Kidney epithelial cell (primary cell): ENCODE results near the gene EFNA1. TPM values are rescaled to one million over a fixed set of nuclear protein-coding genes. Genes with fewer than 3 reads are reported as not detected.
"Not testable (repeated sequence)": the region's sequence is repeated elsewhere in the genome, so short reads cannot be mapped to it uniquely, and the experiment has no call there.

Experiments used
- DNase-seq: peaks from one replicate; pipeline ENCODE4 v3.0.0-alpha.2; 2010; ENCODE audit warnings: low read depth
- H3K27me3 ChIP-seq: 2 replicates; pipeline ENCODE4 v1.6.0; 2011; ENCODE audit warnings: low read length; ENCODE audit not compliant: control insufficient read depth, insufficient read depth
- H3K36me3 ChIP-seq: 2 replicates; pipeline ENCODE4 v1.5.1; 2011; ENCODE audit warnings: low read length; ENCODE audit not compliant: control insufficient read depth, insufficient read depth
- H3K4me3 ChIP-seq: 2 replicates; pipeline ENCODE4 v1.5.1; 2011; ENCODE audit warnings: low read depth, mild to moderate bottlenecking, control low read depth, low read length
- total RNA-seq: library from RNA; depleted of rRNA; stranded (reverse); fragments of >200 nt; gene quantifications from 2 replicates; pipeline ENCODE4 v1.2.3, GENCODE V29; 2015
- TF ChIP-seq, protein P1 (sequence below): IDR thresholded peaks from 2 replicates; pipeline ENCODE4 v1.5.1; 2011; ENCODE audit warnings: mild to moderate bottlenecking, moderate library complexity, low read length, control low read depth, inconsistent platforms; ENCODE audit not compliant: insufficient read depth, poor library complexity, severe bottlenecking

Gene EFNA1
- total RNA-seq, 1 donor from 2014 or later, result 126 TPM

DNA sequence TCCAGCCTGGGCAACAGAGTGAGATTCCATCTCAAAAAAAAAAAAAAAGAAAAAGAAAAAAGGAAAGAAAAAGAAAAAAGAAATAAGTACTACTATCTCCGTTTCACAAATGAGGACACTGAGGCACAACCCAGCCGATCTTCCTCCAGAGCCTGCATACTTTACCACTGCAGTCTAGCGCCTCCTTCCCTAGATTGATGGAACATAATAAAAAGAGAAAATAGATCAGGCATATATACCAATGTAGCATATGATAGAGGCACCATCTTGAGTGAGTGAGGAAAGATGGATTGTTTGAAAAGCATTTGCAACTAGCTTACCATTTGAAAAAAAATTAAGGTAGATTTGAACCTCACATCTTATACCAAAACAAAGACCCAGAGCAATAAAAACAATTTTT, 17.8 kb downstream of the EFNA1 start:
- TF ChIP-seq, protein P1, sequence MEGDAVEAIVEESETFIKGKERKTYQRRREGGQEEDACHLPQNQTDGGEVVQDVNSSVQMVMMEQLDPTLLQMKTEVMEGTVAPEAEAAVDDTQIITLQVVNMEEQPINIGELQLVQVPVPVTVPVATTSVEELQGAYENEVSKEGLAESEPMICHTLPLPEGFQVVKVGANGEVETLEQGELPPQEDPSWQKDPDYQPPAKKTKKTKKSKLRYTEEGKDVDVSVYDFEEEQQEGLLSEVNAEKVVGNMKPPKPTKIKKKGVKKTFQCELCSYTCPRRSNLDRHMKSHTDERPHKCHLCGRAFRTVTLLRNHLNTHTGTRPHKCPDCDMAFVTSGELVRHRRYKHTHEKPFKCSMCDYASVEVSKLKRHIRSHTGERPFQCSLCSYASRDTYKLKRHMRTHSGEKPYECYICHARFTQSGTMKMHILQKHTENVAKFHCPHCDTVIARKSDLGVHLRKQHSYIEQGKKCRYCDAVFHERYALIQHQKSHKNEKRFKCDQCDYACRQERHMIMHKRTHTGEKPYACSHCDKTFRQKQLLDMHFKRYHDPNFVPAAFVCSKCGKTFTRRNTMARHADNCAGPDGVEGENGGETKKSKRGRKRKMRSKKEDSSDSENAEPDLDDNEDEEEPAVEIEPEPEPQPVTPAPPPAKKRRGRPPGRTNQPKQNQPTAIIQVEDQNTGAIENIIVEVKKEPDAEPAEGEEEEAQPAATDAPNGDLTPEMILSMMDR, result no peak

DNA sequence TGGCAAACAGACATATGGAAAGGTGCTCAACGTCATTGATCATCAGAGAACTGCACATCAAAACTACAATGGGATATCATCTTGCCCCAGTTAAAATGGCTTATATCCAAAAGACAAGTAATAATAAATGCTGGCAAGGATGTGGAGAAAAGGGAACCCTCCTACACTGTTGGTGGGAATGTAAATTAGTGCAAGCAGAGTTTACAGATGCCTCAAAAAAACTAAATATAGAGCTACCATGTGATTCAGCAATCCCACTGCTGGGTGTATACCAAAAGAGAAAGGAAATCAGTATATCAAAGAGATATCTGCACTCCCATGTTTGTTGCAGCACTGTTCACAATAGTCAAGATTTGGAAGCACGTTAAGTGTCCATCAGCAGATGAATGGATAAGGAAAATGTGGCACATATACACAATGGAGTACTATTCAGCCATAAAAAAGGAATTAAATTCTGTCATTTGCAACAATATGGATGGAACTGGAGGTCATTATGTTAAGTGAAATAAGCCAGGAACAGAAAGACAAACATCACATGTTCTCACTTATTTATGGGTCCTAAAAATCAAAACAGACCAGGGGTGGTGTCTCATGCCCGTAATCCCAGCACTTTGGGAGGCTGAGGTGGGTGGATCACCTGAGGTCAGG, 28.4 kb downstream of the EFNA1 start:
- H3K36me3 ChIP-seq, H3K27me3 ChIP-seq, DNase-seq, H3K4me3 ChIP-seq: not testable (repeated sequence)

More for the DNA sequence above, 17.8 kb downstream of the EFNA1 start:
- no peaks in the 10 kb centered on the region for H3K27me3 ChIP-seq
- H3K36me3 ChIP-seq, result no peaks in the 10 kb centered on the region
- H3K4me3 ChIP-seq, result no peak overlapping the region
- DNase-seq, result no peak

DNA sequence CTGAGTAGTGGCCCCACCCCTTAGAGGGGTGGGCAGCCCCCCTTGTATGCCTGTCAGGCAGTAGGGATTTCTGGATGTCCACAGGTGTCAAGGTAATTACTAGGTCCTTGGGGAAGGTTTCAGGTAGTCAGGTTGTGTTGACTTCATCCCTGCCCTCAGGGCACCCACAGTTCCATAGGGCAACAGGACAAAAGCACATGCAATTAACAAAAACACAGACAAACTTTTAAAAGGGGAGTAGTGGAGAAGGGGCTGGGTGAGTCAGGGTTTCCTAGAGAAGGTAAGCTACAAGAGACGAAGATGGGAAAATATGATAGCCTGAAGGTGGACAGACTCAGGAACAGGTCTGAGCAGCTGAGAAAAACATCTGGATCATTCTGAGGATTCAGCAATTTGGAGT, 31.3 kb downstream of the EFNA1 start:
- no peak for DNase-seq
- TF ChIP-seq, protein P1, result no peak
- Histone ChIP-seq H3K4me3 (no peak overlapping the region), H3K36me3 (no peaks in the 10 kb centered on the region), H3K27me3 (no peaks in the 10 kb centered on the region)

DNA sequence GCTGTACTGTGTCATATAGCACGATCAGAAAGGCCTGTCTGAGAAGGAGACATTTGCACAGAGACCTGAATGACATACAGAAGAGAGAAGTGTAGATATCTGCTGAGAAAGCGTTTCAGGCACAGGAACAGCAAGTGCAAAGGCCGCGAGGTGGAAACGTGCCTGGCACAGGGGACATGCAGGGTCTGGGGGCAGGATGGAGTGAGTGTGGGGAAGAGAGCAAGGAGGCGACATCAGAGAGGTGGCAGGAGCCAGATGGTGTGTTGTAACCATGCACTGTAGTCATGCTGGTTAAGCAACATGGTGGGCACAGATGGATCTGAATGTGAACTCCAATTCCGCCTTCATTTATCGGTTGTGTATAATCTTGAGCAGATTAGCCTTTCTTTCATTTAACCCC, 32.5 kb downstream of the EFNA1 start:
- H3K4me3 ChIP-seq, result no peak overlapping the region
- no peaks in the 10 kb centered on the region for H3K36me3 ChIP-seq
- TF ChIP-seq, protein P1, result no peak
- no peak for DNase-seq
- H3K27me3 ChIP-seq, result no peaks in the 10 kb centered on the region

DNA sequence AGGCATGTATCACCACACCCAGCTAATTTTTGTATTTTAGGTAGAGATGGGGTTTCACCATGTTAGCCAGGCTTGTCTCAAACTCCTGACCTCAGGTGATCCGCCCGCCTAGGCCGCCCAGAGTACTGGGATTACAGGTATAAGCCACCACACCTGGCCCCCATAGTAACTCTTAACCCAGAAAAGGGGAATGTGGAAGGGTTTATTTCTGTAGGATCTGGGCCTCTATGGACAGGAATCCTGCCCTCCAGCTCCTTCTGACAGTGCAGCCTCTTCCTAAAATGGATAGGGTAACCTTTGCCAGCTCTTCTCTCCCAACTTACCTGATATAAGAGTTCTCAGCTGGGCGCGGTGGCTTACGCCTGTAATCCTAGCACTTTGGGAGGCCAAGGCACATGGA, 35.0 kb downstream of the EFNA1 start:
- not testable (repeated sequence) for H3K4me3 ChIP-seq, H3K36me3 ChIP-seq, H3K27me3 ChIP-seq, DNase-seq

- not testable (repeated sequence) for H3K4me3 ChIP-seq, DNase-seq, H3K27me3 ChIP-seq, H3K36me3 ChIP-seq
Observed at GRCh38 chr1:155163785-155164184, 36.1 kb downstream of the EFNA1 start.

DNA sequence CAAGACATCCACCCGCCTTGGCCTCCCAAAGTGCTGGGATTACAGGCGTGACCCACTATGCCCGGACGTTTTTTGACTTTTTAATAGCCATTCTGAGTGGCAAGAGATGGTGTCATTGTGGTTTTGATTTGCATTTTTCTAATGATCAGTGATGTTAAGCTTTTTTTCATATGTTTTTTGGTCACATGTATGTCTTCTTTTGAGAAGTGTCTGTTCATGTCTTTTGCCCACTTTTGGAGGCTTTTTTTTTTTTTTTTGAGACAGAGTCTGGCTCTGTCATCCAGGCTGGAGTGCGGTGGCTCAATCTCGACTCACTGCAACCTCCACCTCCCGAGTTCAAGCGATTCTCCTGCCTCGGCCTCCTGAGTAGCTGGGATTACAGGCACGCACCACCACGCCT, 36.9 kb downstream of the EFNA1 start:
- H3K4me3 ChIP-seq, H3K27me3 ChIP-seq: not testable (repeated sequence)

DNA sequence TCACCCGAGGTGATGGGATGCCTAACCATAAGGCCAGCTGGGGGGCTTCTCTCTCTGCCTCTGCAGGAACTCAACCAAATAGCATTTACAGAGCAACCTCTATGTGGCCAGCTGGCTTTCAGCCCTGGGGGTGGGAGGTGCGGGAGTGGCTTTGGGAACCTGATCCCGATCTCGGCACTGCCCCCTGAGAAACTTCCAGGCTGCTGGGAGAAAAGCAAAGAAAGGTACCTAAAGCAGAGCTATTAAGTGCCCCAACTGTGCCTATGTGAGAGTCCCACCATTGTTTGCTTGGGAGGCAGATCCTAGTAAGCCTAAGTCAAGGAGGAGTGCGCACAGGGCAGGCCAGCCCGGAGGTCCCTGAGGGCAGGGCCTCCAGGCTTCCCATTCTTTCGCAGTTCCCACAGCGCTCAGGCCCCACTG, 38.4 kb downstream of the EFNA1 start:
- DNase-seq, result no peak
- Histone ChIP-seq H3K4me3 (no peak overlapping the region), H3K36me3 (no peaks in the 10 kb centered on the region), H3K27me3 (peaks cover 8% of the 10 kb centered on the region)
- TF ChIP-seq, protein P1, result no peak

More for the DNA sequence above, 36.9 kb downstream of the EFNA1 start:
- H3K36me3 ChIP-seq, DNase-seq: not testable (repeated sequence)
